SK-MEL-5 (cell line): Measurements from ENCODE around the gene ATP8B4. TPM values are rescaled to one million over a fixed set of nuclear protein-coding genes. Genes with fewer than 3 reads are reported as not detected.
A peak's percentile ranks its signal among the peaks of the same experiment; 100 is the strongest.

Experiments used
- DNase-seq: peaks from one replicate; pipeline ENCODE4 v3.0.0-alpha.2; 2016; ENCODE audit warnings: low read depth, low spot score
- in situ Hi-C: cut with HindIII; loops from 2 replicates; pipeline ENCODE4 v1.10.0; 2016; ENCODE audit warnings: low sequenced_read_pairs, high pct_unique_total_duplicates, low pct_unique_long_range_greater_than_20kb
- total RNA-seq: library from RNA; depleted of rRNA; stranded (reverse); fragments of >200 nt; shearing (Covaris generic); gene quantifications from 2 replicates; pipeline ENCODE4 v1.2.3, GENCODE V29; 2014

Gene ATP8B4
- total RNA-seq, 1 experiment from 2014 or later, result 1.2 TPM

GRCh38 chr15:49876401-49877038 is 242.5 kb downstream of the ATP8B4 start:
- peak; percentile 86 for DNase-seq
- in situ Hi-C loops, result no loop called here

DNA sequence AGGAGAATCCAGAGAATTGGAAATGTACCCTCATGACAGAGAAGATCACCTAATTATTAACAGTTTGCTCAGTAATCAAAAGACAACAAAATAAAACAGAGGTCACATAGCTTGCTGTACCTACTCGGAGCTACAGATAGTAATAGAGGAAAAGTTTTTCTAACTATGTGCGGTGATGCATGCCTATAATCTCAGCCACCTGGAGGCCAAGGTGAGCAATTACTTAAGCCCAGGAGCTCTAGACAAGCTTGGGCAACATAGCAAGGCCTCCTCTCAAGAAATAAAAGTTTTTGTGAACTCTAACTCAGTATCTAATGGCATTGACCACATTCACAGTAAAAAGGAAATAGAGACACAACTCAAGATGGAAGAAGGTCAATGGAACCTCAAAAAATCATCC is 243.6 kb downstream of the ATP8B4 start:
- in situ Hi-C loops, result no loop called here
- DNase-seq, result no peak

DNA sequence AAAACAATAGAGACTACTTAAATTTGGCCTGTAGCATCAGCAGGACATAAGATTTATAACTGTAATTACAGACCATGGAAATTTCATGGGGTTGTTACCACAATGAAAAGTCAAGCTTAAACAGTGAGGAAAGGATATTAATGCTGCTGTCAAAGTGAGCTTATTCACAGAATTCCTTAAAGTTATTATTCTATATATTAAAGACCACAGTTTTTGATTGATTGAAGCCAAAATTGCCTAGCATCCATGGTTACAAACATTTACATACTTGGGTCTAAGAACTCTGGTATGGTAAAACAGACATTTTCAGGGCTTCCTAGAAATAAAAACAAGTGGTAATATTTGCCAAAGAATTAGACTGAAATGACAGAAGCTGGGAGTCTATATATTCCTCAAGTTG is 248.6 kb downstream of the ATP8B4 start:
- DNase-seq, result no peak
- in situ Hi-C loops, result no loop called here

DNA sequence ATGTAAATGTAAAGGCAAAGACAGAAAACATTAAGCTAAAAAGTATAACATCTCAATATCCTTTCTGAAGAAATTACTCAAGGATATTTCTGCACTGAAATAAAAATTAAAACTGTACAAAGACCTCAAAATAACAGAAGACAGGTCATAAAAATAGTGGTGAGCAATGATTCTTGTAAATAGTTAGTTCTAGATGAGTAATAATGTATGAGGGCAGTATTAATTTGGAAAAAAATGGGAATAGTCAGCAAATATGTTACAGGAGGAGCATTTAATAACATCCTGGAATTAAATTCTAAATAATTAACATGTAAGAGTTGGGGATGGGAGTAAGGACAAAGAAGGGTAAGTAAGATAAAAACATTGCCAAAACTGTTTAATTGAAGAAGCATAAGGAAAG is 250.7 kb downstream of the ATP8B4 start:
- in situ Hi-C loops, result no loop called here
- DNase-seq, result no peak

DNA sequence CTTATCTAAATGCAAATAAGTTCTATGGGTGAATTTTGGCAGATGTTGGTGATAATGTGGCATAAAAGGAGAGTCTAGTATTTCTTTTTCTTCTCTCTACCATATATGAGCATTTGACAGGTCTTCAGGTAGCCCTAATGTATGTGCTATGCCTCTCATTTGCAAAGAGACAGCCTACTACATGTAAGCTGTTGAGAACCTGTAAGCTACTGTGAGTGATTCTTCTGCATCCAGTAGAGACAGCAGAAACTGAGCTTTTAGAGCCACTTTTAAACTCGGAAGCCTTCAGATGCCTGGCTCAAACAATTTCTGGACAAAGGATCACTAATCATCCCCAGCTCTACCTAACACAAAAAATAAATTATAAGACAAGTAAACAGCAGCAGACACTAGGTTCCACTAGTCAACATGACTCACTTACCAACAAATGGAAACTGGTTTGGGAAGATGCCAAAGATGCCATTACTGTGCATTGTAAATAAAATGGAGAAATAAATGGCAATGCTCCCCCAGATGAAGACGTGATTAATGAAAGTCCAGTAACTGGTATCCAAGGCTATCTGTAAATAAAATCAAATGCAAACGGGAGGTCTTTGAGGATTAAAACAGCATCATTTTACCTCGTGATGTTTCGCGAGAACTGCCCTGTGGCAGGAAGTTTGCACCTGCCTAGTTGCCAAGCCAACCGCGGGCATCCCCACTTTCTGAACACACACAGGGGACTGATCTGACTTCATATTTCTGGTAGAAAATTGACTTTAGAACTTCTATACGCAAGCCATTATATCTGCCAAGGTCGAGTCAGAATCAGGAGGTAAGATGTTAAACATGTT is 252.9 kb downstream of the ATP8B4 start:
- DNase-seq, result no peak
- in situ Hi-C loops, result no loop called here

DNA sequence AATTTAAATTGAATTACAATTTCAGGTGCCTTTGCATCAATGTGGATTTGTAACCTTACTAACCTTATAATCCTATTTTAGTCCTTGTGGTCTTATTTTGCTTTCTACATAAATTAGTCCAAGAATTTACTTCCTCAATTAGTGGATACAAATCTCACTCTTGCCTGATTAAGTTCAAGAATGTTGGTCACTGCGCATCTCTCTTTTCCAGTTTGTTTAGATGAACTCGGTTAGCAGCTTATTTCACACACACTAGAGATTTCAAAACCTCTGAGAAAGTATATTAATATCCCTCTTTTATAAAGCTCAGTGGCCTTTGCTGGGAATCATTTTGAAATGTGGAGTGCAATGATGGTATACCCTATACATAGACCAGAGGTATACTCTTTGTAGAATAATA is 254.8 kb downstream of the ATP8B4 start:
- no peak for DNase-seq
- in situ Hi-C loops, result no loop called here

GRCh38 chr15:49863431-49864224 is 255.4 kb downstream of the ATP8B4 start:
- DNase-seq, result peak; percentile 36
- in situ Hi-C loops, result no loop called here

GRCh38 chr15:49860101-49860500 is 258.9 kb downstream of the ATP8B4 start:
- in situ Hi-C loops, result no loop called here
- no peak for DNase-seq

- in situ Hi-C loops, result no loop called here
- DNase-seq, result no peak
Measured at GRCh38 chr15:49857496-49858475, 261.2 kb downstream of the ATP8B4 start.

DNA sequence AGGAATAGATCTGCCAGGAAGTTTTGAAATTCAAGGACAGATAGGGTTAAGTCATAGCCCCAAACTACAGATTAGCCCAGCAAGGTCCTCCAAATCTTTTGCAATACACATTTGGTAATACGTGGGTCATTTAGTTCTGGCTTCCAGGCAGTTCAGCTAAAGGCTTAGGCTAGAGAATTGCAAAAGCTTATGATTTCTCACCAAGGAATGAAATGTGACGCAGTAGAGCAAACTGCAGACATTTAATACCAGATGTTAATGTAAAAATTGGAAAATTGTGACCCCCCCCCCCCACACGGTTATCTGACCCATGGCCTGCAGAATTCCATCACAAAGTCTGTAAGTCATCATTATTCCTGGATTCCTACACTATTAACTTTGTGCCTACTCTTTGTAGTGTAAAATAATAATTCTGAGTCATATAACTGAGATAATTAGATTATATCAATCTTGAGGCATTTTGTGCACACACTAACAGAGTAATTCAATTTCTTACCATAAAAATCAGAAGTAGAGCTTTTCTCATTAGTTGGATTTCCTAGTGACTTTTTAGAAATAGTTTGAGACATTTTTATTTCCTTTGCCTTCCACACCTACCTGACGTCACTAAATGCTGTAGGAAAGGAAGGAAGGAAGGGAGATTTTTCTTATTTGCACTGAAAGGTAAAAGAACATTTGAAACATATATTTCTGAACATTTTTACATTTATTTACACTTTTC is 263.0 kb downstream of the ATP8B4 start:
- no peak for DNase-seq
- in situ Hi-C loops, result no loop called here

- peak; percentile 92 for DNase-seq
- in situ Hi-C loops, result no loop called here
Measured at GRCh38 chr15:49852756-49853155, 266.3 kb downstream of the ATP8B4 start.

DNA sequence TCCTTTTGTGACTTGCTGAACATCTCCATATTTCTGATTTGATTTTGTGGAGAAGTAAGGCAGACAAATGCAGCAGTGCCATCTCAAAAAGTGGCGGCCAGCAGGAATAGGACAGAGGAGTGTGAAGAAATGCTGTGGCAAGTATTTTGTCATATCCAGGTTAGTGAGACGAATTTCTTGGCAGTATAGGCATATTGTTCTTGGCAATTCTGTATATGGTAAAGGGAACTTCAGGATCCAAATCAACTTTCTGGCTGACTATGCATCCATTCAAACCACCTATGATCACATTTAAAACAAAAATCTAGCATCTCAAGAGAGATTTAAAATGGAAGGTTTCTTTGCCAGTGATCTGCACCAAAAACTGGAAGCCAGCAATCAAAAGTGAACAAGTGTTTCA is 270.2 kb downstream of the ATP8B4 start:
- DNase-seq, result no peak
- in situ Hi-C loops, result no loop called here

- in situ Hi-C loops, result no loop called here
- peak; percentile 9 for DNase-seq
Measured at GRCh38 chr15:49848282-49848724, 270.7 kb downstream of the ATP8B4 start.

- in situ Hi-C loops, result no loop called here
Measured at GRCh38 chr15:49847423-49848281, 271.4 kb downstream of the ATP8B4 start.

DNA sequence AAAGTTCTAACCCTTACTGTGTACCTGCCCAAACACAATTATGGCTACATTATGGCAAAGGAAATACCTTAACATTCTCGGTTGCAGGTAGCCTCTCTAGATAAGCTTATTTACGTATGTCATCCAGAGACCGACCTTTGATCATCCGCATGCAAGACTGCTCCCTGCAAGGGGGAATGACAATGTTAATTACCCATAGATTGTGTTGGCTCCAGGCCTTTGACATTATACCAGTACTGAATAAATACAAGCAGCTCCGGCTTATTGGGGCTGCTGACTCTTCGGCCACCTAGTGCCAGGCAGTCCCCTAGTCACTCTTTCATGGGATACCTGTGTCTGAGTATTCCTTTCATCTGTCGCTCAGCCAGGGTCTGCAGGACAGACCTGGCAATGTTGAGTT is 274.6 kb downstream of the ATP8B4 start:
- no peak for DNase-seq
- in situ Hi-C loops, result no loop called here

More at GRCh38 chr15:49847423-49848281, 271.4 kb downstream of the ATP8B4 start:
- DNase-seq, result no peak

- no peak for DNase-seq
- in situ Hi-C loops, result no loop called here
Measured at GRCh38 chr15:49843725-49844124, 275.3 kb downstream of the ATP8B4 start.
